ENCODE measurements around the gene NPAS3. TPM values are rescaled to one million over a fixed set of nuclear protein-coding genes. Genes with fewer than 3 reads are reported as not detected.

NPAS3 gene
- total and polyA plus RNA-seq, 2 of the 8 experiments (the other 6 are each of a cell fraction or from before 2014, with no cell fraction given), result 0.11 to 0.60 TPM

DNA sequence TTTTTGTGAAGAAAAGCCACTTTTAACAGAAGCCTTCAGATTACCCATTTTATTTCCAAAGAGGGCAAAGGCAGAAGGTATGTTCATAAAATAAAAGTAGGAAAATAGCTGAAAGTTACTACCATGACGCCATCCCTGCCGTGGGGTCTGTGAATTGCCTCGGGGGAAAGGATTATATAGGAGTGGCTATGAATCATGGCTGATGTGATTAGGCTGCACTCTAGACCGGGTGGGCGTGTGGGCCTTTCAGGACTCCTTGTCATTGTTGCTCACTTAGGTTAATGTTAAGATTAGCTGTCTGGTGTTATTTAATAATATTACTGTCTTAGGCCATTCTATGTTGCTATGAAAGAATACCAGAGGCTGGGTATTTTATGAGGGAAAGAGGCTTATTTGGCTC lies 816.7 kb downstream of the NPAS3 start (continued):
- no peak for TF ChIP-seq SIN3A (conservative IDR thresholded peaks at IDR 0.05 in 1 of 2, IDR thresholded peaks at IDR 0.05 in 1 of 2; ENCODE audit: low read depth in 1 of 2, low read length in 2 of 2)
- TF ChIP-seq RNF2 (IDR thresholded peaks at IDR 0.05; ENCODE audit: borderline replicate concordance, low read depth, low read length, missing control alignments, poor library complexity, severe bottlenecking), result no peak
- TF ChIP-seq, protein P1, sequence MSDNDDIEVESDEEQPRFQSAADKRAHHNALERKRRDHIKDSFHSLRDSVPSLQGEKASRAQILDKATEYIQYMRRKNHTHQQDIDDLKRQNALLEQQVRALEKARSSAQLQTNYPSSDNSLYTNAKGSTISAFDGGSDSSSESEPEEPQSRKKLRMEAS (IDR thresholded peaks at IDR 0.05), result no peak
- TF ChIP-seq, protein P2, sequence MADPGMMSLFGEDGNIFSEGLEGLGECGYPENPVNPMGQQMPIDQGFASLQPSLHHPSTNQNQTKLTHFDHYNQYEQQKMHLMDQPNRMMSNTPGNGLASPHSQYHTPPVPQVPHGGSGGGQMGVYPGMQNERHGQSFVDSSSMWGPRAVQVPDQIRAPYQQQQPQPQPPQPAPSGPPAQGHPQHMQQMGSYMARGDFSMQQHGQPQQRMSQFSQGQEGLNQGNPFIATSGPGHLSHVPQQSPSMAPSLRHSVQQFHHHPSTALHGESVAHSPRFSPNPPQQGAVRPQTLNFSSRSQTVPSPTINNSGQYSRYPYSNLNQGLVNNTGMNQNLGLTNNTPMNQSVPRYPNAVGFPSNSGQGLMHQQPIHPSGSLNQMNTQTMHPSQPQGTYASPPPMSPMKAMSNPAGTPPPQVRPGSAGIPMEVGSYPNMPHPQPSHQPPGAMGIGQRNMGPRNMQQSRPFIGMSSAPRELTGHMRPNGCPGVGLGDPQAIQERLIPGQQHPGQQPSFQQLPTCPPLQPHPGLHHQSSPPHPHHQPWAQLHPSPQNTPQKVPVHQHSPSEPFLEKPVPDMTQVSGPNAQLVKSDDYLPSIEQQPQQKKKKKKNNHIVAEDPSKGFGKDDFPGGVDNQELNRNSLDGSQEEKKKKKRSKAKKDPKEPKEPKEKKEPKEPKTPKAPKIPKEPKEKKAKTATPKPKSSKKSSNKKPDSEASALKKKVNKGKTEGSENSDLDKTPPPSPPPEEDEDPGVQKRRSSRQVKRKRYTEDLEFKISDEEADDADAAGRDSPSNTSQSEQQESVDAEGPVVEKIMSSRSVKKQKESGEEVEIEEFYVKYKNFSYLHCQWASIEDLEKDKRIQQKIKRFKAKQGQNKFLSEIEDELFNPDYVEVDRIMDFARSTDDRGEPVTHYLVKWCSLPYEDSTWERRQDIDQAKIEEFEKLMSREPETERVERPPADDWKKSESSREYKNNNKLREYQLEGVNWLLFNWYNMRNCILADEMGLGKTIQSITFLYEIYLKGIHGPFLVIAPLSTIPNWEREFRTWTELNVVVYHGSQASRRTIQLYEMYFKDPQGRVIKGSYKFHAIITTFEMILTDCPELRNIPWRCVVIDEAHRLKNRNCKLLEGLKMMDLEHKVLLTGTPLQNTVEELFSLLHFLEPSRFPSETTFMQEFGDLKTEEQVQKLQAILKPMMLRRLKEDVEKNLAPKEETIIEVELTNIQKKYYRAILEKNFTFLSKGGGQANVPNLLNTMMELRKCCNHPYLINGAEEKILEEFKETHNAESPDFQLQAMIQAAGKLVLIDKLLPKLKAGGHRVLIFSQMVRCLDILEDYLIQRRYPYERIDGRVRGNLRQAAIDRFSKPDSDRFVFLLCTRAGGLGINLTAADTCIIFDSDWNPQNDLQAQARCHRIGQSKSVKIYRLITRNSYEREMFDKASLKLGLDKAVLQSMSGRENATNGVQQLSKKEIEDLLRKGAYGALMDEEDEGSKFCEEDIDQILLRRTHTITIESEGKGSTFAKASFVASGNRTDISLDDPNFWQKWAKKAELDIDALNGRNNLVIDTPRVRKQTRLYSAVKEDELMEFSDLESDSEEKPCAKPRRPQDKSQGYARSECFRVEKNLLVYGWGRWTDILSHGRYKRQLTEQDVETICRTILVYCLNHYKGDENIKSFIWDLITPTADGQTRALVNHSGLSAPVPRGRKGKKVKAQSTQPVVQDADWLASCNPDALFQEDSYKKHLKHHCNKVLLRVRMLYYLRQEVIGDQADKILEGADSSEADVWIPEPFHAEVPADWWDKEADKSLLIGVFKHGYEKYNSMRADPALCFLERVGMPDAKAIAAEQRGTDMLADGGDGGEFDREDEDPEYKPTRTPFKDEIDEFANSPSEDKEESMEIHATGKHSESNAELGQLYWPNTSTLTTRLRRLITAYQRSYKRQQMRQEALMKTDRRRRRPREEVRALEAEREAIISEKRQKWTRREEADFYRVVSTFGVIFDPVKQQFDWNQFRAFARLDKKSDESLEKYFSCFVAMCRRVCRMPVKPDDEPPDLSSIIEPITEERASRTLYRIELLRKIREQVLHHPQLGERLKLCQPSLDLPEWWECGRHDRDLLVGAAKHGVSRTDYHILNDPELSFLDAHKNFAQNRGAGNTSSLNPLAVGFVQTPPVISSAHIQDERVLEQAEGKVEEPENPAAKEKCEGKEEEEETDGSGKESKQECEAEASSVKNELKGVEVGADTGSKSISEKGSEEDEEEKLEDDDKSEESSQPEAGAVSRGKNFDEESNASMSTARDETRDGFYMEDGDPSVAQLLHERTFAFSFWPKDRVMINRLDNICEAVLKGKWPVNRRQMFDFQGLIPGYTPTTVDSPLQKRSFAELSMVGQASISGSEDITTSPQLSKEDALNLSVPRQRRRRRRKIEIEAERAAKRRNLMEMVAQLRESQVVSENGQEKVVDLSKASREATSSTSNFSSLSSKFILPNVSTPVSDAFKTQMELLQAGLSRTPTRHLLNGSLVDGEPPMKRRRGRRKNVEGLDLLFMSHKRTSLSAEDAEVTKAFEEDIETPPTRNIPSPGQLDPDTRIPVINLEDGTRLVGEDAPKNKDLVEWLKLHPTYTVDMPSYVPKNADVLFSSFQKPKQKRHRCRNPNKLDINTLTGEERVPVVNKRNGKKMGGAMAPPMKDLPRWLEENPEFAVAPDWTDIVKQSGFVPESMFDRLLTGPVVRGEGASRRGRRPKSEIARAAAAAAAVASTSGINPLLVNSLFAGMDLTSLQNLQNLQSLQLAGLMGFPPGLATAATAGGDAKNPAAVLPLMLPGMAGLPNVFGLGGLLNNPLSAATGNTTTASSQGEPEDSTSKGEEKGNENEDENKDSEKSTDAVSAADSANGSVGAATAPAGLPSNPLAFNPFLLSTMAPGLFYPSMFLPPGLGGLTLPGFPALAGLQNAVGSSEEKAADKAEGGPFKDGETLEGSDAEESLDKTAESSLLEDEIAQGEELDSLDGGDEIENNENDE (IDR thresholded peaks at IDR 0.05; ENCODE audit: insufficient replicate concordance, low read length), result no peak

Data from H1 (cell line).